Measurements from ENCODE around the gene C4orf50. TPM values are rescaled to one million over a fixed set of nuclear protein-coding genes. Genes with fewer than 3 reads are reported as not detected.
A peak's percentile ranks its signal among the peaks of the same experiment; 100 is the strongest.

The C4orf50 gene
- total and polyA plus RNA-seq, 5 donors from 2014 or later, result 0.05 to 3.5 (median 0.11) TPM; not detected in 2

- Mint-ChIP-seq H3K4me3 (no peak overlapping the region), H3K9me3 (no peaks in the 10 kb centered on the region), H3K27ac (no peak overlapping the region), H3K4me1 (no peaks in the 10 kb centered on the region), H3K27me3 (no peaks in the 10 kb centered on the region), H3K36me3 (peaks cover 9% of the 10 kb centered on the region)
- no peak for ATAC-seq (ENCODE audit: low read depth in 2 of 2)
- no peak overlapping the region for H3K4me3 ChIP-seq (ENCODE audit: low read depth, low read length)
- H3K36me3 ChIP-seq (ENCODE audit: control insufficient read depth, insufficient read depth, low read length), result peaks cover 3% of the 10 kb centered on the region
- no peak overlapping the region for H3K27ac ChIP-seq (ENCODE audit: insufficient read depth, low read length, poor library complexity, severe bottlenecking)
- H3K27me3 ChIP-seq (ENCODE audit: control insufficient read depth, insufficient read depth, low read length), result no peaks in the 10 kb centered on the region
- DNase-seq, result no peak
- H3K9me3 ChIP-seq (ENCODE audit: control insufficient read depth in 2 of 2, low read length in 2 of 2), result no peaks in the 10 kb centered on the region
- no peaks in the 10 kb centered on the region for H3K4me1 ChIP-seq (ENCODE audit: control insufficient read depth, insufficient read depth, low read length, poor library complexity, severe bottlenecking)
Measured at GRCh38 chr4:6031846-6032245, 13.6 kb upstream of the C4orf50 start.

DNA sequence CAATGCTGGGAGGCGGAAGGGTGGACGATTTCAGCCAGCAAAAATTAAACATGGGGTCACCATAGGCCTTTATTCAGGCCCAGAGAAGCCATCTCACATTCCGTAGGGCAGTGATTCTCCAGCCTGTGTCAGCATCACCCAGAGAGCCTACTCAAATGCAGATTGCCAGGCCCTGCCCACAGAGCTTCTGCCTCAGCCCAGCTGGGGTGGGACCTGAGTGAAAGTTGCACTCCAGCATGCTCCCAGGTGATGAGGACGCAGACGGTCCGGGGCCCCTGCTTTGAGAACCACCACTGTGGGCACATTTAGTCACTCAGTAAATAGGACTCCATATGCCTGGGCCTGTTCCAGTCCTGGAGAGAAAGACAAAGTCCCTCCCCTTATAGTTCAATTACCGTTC, 12.4 kb upstream of the C4orf50 start:
- no peaks in the 10 kb centered on the region for H3K4me1 ChIP-seq (ENCODE audit: control insufficient read depth, insufficient read depth, low read length, poor library complexity, severe bottlenecking)
- no peaks in the 10 kb centered on the region for H3K27me3 ChIP-seq (ENCODE audit: control insufficient read depth, insufficient read depth, low read length)
- H3K9me3 ChIP-seq (ENCODE audit: control insufficient read depth in 2 of 2, low read length in 2 of 2), result no peaks in the 10 kb centered on the region
- ATAC-seq (ENCODE audit: low read depth in 2 of 2), result no peak
- H3K4me3 Mint-ChIP-seq, result no peak overlapping the region
- peaks cover 3% of the 10 kb centered on the region for H3K36me3 ChIP-seq (ENCODE audit: control insufficient read depth, insufficient read depth, low read length)
- no peak for DNase-seq
- peaks cover 9% of the 10 kb centered on the region for H3K36me3 Mint-ChIP-seq
- H3K9me3 Mint-ChIP-seq, result no peaks in the 10 kb centered on the region
- no peak overlapping the region for H3K27ac Mint-ChIP-seq
- H3K4me3 ChIP-seq (ENCODE audit: low read depth, low read length), result no peak overlapping the region
- H3K4me1 Mint-ChIP-seq, result no peaks in the 10 kb centered on the region
- no peaks in the 10 kb centered on the region for H3K27me3 Mint-ChIP-seq
- H3K27ac ChIP-seq (ENCODE audit: insufficient read depth, low read length, poor library complexity, severe bottlenecking), result no peak overlapping the region

- Histone ChIP-seq H3K4me1 (ENCODE audit: control insufficient read depth, insufficient read depth, low read length, poor library complexity, severe bottlenecking) (no peaks in the 10 kb centered on the region), H3K36me3 (ENCODE audit: control insufficient read depth, insufficient read depth, low read length) (no peaks in the 10 kb centered on the region), H3K4me3 (ENCODE audit: low read depth, low read length) (no peak overlapping the region), H3K27ac (ENCODE audit: insufficient read depth, low read length, poor library complexity, severe bottlenecking) (no peak overlapping the region), H3K9me3 (ENCODE audit: control insufficient read depth in 2 of 2, low read length in 2 of 2) (no peaks in the 10 kb centered on the region), H3K27me3 (ENCODE audit: control insufficient read depth, insufficient read depth, low read length) (no peaks in the 10 kb centered on the region)
- DNase-seq (no peak), ATAC-seq (ENCODE audit: low read depth in 2 of 2) (no peak)
- H3K4me1 Mint-ChIP-seq, result no peaks in the 10 kb centered on the region
- H3K9me3 Mint-ChIP-seq, result no peaks in the 10 kb centered on the region
- H3K27me3 Mint-ChIP-seq, result no peaks in the 10 kb centered on the region
- peaks cover 9% of the 10 kb centered on the region for H3K36me3 Mint-ChIP-seq
- H3K27ac Mint-ChIP-seq, result no peak overlapping the region
- H3K4me3 Mint-ChIP-seq, result no peak overlapping the region
Measured at GRCh38 chr4:6029254-6029653, 11.0 kb upstream of the C4orf50 start.

GRCh38 chr4:6028168-6028567, 9.9 kb upstream of the C4orf50 start:
- Mint-ChIP-seq H3K27me3 (no peaks in the 10 kb centered on the region), H3K27ac (peak overlapping the region in 1 of 3 donors; percentile 87), H3K4me1 (no peaks in the 10 kb centered on the region), H3K36me3 (peaks cover 7% of the 10 kb centered on the region), H3K4me3 (no peak overlapping the region), H3K9me3 (no peaks in the 10 kb centered on the region)
- H3K36me3 ChIP-seq (ENCODE audit: control insufficient read depth, insufficient read depth, low read length), result no peaks in the 10 kb centered on the region
- no peaks in the 10 kb centered on the region for H3K9me3 ChIP-seq (ENCODE audit: control insufficient read depth in 2 of 2, low read length in 2 of 2)
- H3K4me1 ChIP-seq (ENCODE audit: control insufficient read depth, insufficient read depth, low read length, poor library complexity, severe bottlenecking), result no peaks in the 10 kb centered on the region
- H3K27ac ChIP-seq (ENCODE audit: insufficient read depth, low read length, poor library complexity, severe bottlenecking), result no peak overlapping the region
- ATAC-seq (ENCODE audit: low read depth in 2 of 2), result no peak
- DNase-seq, result no peak
- no peak overlapping the region for H3K4me3 ChIP-seq (ENCODE audit: low read depth, low read length)
- no peaks in the 10 kb centered on the region for H3K27me3 ChIP-seq (ENCODE audit: control insufficient read depth, insufficient read depth, low read length)

DNA sequence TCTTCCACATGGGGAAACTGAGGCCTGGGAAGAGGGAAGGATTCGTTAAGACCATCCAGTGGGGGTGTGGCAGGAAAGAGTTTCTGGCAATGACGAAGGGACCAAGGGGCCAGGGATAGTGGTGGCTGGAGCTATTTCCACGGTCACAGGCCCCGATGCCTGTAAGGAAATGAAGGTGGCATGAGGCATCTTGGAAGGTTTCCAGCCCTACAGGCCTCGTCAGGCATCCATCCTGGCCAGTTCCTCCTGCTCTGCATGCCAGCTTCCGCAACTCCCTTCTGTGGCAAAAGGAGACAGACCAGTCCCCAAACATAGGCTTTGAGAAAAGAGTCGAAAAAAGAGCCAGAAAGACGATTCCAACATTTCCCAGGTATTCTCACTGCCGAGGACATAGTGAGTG, 9.2 kb upstream of the C4orf50 start:
- Mint-ChIP-seq H3K4me3 (no peak overlapping the region), H3K27me3 (no peaks in the 10 kb centered on the region), H3K27ac (no peak overlapping the region)

GRCh38 chr4:6024313-6024960, 6.2 kb upstream of the C4orf50 start:
- no peak overlapping the region for H3K4me3 Mint-ChIP-seq
- no peaks in the 10 kb centered on the region for H3K9me3 ChIP-seq (ENCODE audit: control insufficient read depth in 2 of 2, low read length in 2 of 2)
- ATAC-seq (ENCODE audit: low read depth in 2 of 2) (no peak), DNase-seq (no peak)
- no peaks in the 10 kb centered on the region for H3K9me3 Mint-ChIP-seq
- no peaks in the 10 kb centered on the region for H3K4me1 ChIP-seq (ENCODE audit: control insufficient read depth, insufficient read depth, low read length, poor library complexity, severe bottlenecking)
- H3K27me3 Mint-ChIP-seq, result no peaks in the 10 kb centered on the region
- no peak overlapping the region for H3K27ac Mint-ChIP-seq
- H3K27ac ChIP-seq (ENCODE audit: insufficient read depth, low read length, poor library complexity, severe bottlenecking), result no peak overlapping the region
- H3K36me3 ChIP-seq (ENCODE audit: control insufficient read depth, insufficient read depth, low read length), result no peaks in the 10 kb centered on the region
- no peaks in the 10 kb centered on the region for H3K4me1 Mint-ChIP-seq
- H3K27me3 ChIP-seq (ENCODE audit: control insufficient read depth, insufficient read depth, low read length), result no peaks in the 10 kb centered on the region
- H3K4me3 ChIP-seq (ENCODE audit: low read depth, low read length), result no peak overlapping the region
- H3K36me3 Mint-ChIP-seq, result no peaks in the 10 kb centered on the region

More for the DNA sequence above, 9.2 kb upstream of the C4orf50 start:
- H3K36me3 Mint-ChIP-seq, result peaks cover 5% of the 10 kb centered on the region
- DNase-seq (no peak), ATAC-seq (ENCODE audit: low read depth in 2 of 2) (no peak)
- Histone ChIP-seq H3K36me3 (ENCODE audit: control insufficient read depth, insufficient read depth, low read length) (no peaks in the 10 kb centered on the region), H3K27me3 (ENCODE audit: control insufficient read depth, insufficient read depth, low read length) (no peaks in the 10 kb centered on the region), H3K4me3 (ENCODE audit: low read depth, low read length) (no peak overlapping the region), H3K4me1 (ENCODE audit: control insufficient read depth, insufficient read depth, low read length, poor library complexity, severe bottlenecking) (no peaks in the 10 kb centered on the region), H3K9me3 (ENCODE audit: control insufficient read depth in 2 of 2, low read length in 2 of 2) (no peaks in the 10 kb centered on the region), H3K27ac (ENCODE audit: insufficient read depth, low read length, poor library complexity, severe bottlenecking) (no peak overlapping the region)
- no peaks in the 10 kb centered on the region for H3K4me1 Mint-ChIP-seq
- H3K9me3 Mint-ChIP-seq, result no peaks in the 10 kb centered on the region

DNA sequence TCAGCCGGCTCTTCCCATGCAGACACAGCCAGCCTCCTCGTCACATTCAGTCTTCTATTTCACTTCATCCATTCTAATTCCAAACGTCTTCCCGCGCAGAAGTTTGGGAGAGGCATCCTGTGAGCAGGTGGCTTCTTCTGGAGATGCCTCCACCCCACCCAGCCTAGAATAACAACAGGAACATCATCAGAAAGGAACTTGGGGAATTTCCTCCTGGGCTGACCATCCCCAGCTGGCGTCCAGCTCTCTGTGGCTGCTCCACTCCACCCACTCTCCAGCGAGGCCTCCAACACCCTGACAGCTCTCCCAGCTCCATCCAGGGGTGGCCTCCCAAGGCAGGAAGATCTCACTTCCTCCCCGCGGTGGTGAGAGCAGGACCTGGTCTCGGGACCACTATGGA, 5.5 kb upstream of the C4orf50 start:
- DNase-seq (no peak), ATAC-seq (ENCODE audit: low read depth in 2 of 2) (no peak)
- peak overlapping the region in 1 of 3 donors; percentile 89 for H3K27ac Mint-ChIP-seq
- no peaks in the 10 kb centered on the region for H3K4me1 Mint-ChIP-seq
- no peaks in the 10 kb centered on the region for H3K36me3 Mint-ChIP-seq
- no peaks in the 10 kb centered on the region for H3K36me3 ChIP-seq (ENCODE audit: control insufficient read depth, insufficient read depth, low read length)
- no peak overlapping the region for H3K4me3 Mint-ChIP-seq
- H3K27me3 Mint-ChIP-seq, result no peaks in the 10 kb centered on the region
- H3K27ac ChIP-seq (ENCODE audit: insufficient read depth, low read length, poor library complexity, severe bottlenecking), result no peak overlapping the region
- H3K9me3 Mint-ChIP-seq, result no peaks in the 10 kb centered on the region
- H3K27me3 ChIP-seq (ENCODE audit: control insufficient read depth, insufficient read depth, low read length), result no peaks in the 10 kb centered on the region
- no peaks in the 10 kb centered on the region for H3K9me3 ChIP-seq (ENCODE audit: control insufficient read depth in 2 of 2, low read length in 2 of 2)
- no peak overlapping the region for H3K4me3 ChIP-seq (ENCODE audit: low read depth, low read length)
- no peaks in the 10 kb centered on the region for H3K4me1 ChIP-seq (ENCODE audit: control insufficient read depth, insufficient read depth, low read length, poor library complexity, severe bottlenecking)

GRCh38 chr4:6022607-6023288, 4.5 kb upstream of the C4orf50 start:
- Mint-ChIP-seq H3K9me3 (no peaks in the 10 kb centered on the region), H3K36me3 (no peaks in the 10 kb centered on the region), H3K27me3 (no peaks in the 10 kb centered on the region), H3K4me1 (no peaks in the 10 kb centered on the region), H3K4me3 (no peak overlapping the region), H3K27ac (no peak overlapping the region)
- H3K27ac ChIP-seq (ENCODE audit: insufficient read depth, low read length, poor library complexity, severe bottlenecking), result no peak overlapping the region
- no peaks in the 10 kb centered on the region for H3K4me1 ChIP-seq (ENCODE audit: control insufficient read depth, insufficient read depth, low read length, poor library complexity, severe bottlenecking)
- no peaks in the 10 kb centered on the region for H3K9me3 ChIP-seq (ENCODE audit: control insufficient read depth in 2 of 2, low read length in 2 of 2)
- no peak for ATAC-seq (ENCODE audit: low read depth in 2 of 2)
- no peaks in the 10 kb centered on the region for H3K36me3 ChIP-seq (ENCODE audit: control insufficient read depth, insufficient read depth, low read length)
- no peaks in the 10 kb centered on the region for H3K27me3 ChIP-seq (ENCODE audit: control insufficient read depth, insufficient read depth, low read length)
- DNase-seq, result no peak
- H3K4me3 ChIP-seq (ENCODE audit: low read depth, low read length), result no peak overlapping the region
